Raji (cell line): Measurements from ENCODE around the gene ELOVL5.

Source experiments
- POLR2A ChIP-seq: IDR thresholded peaks from 2 replicates; pipeline ENCODE4 v1.6.1; 2011; ENCODE audit warnings: low read depth, low read length, control low read depth; ENCODE audit not compliant: insufficient read depth

ELOVL5 gene

GRCh38 chr6:53257533-53257932, 91.2 kb downstream of the ELOVL5 start:
- TF ChIP-seq POLR2A, result no peak

- TF ChIP-seq POLR2A, result no peak
Observed at GRCh38 chr6:53257001-53257400, 91.7 kb downstream of the ELOVL5 start.

GRCh38 chr6:53252177-53252692, 96.5 kb downstream of the ELOVL5 start:
- no peak for TF ChIP-seq POLR2A

- no peak for TF ChIP-seq POLR2A
Observed at GRCh38 chr6:53251033-53251672, 97.6 kb downstream of the ELOVL5 start.

GRCh38 chr6:53250176-53251032, 98.3 kb downstream of the ELOVL5 start:
- no peak for TF ChIP-seq POLR2A

DNA sequence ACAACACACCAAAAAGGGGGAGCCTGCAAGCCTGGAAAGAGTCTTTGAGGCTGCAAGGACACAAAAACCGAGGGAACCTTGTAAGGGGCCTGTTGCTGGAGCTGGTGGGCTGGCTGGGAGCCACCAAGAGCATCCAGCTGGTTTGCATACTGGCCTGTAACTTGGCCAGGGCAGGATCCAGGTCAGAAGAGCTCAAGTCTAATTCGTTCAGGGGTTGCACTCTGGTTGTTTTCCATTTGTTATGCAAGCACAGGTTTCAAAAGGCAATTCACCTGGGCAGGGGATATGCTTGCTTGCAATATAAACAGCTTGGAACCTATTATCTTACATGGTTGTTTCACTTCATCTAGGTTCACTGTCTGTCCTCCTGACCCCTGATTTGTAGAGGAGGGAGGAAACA, 101.8 kb downstream of the ELOVL5 start:
- no peak for TF ChIP-seq POLR2A

DNA sequence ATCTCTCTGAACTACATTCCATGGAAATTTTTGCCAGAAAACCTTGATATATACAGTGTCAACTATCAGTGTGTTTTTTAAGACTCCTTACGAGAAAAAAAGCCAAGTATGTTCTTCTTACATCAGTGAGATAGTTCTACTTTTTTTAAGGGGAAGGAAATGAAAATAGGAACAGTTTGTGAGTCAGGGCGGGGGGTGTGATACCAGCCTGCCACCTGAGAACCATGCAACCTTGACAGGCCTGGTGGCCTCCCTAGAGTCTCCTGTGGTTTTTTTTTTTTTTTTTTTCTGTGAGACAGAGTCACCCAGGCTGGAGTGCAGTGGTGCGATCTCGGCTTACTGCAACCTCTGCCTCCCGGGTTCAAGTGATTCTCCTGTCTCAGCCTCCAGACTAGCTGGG, 103.8 kb downstream of the ELOVL5 start:
- TF ChIP-seq POLR2A, result no peak

DNA sequence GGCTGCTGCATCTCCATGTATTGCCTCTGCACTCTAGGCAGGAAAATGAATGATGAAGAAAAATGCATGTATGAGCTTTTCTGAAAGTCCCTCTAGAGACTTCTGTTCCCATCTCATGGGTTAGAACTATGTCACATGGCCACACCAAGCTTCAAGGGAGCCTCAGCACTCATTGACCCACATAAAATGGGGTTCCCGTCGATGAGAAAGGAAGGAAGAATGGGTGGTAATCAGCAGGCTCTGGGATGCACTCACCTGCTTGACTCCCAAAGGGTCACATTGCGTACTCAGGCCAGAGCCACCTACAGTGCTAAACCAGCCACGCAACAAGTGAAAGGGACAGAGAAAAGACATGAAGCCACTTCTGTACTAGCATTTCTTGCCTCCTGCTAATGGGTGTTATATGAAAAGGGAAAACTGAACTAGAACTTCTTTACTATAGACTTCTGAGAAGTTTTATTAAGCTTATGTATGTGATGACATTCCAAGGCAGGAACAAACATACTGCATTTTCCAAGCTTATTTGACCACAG, 104.3 kb downstream of the ELOVL5 start:
- TF ChIP-seq POLR2A, result no peak

- no peak for TF ChIP-seq POLR2A
Observed at GRCh38 chr6:53241938-53242337, 106.8 kb downstream of the ELOVL5 start.

GRCh38 chr6:53240761-53241160, 108.0 kb downstream of the ELOVL5 start:
- TF ChIP-seq POLR2A, result no peak

DNA sequence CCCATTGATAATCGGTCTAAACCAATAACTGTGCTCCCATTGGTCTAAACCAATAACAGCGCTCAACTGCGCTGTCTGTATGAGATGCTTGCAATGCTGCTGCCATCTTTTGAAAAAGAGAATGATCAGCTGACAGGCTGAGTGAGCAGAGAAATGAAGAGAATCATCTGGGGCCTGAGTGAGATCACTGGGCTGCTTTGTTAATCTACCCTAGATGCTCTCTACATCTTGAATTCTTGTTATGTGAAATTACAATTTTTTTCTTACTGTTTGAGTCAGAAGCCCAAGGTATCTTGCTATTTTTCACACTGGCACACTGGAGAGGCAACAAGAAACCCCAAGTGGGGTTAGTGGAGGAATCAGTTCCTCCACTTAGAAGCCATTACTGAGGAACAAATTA, 108.6 kb downstream of the ELOVL5 start:
- TF ChIP-seq POLR2A, result no peak

DNA sequence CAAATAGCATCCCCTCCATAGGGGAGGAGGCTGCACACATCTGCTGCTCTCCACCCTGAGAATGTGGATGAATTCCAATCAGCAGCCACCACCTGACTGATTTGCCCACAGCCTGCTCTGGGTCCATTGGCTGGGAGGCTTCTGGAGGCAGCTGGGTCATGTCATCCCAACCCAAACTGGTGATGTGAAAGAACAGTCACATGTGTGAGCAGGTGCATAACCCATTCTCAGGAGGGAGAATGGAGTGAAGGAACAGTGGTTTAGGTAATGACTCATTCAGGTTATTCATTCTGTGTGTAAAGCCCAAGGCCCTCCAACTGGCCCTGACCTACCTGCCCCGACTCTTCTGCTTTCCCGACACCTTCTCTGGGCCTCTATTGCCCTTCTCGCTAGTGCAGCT, 109.2 kb downstream of the ELOVL5 start:
- no peak for TF ChIP-seq POLR2A

GRCh38 chr6:53238311-53238710, 110.4 kb downstream of the ELOVL5 start:
- TF ChIP-seq POLR2A, result no peak

DNA sequence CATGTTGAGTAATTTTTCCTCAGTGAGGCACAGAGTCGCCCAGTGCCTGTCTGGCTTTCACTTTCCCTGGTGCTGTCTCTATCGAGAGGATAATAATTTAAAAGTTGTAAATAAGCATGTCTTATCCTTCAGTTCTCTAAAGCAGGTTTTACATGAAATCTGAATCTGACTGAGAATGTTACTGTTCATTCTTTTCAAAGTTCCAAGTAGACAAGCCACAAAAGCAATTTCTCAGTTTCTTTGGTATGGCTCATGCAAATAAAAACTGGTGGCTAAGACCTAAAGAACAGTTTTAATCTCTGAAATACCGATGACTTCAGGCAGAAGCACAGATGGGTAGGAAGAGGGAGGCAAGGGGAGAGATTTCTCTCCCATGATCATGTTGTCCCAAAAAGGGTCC, 112.5 kb downstream of the ELOVL5 start:
- TF ChIP-seq POLR2A, result no peak

DNA sequence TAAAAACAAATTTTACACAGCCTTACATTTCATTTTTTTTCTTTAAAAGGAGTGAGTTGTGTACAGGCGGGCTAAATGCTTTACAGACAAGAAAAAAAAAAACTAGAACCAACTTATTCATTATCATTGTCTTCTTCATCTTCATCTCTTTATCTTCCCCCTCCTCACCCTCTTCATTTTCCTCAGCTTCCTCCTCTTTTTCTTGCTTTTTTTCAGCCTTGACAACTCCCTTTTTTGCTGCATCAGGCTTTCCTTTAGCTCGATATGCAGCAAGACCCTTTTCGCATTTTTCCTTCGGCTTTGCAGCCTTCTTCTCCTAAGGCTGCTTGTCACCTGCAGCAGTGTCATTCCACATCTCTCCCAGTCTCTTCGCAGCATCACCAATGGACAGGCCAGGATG, 113.2 kb downstream of the ELOVL5 start:
- no peak for TF ChIP-seq POLR2A

- TF ChIP-seq POLR2A, result no peak
Observed at GRCh38 chr6:53233309-53233708, 115.4 kb downstream of the ELOVL5 start.
